HepG2 (cell line): ENCODE data around the gene DYTN. TPM values are rescaled to one million over a fixed set of nuclear protein-coding genes. Genes with fewer than 3 reads are reported as not detected.

Experiments
- BCL3 ChIP-seq: sonication (generic); formaldehyde crosslinking; IDR thresholded peaks from 2 replicates; pipeline ENCODE4 v1.5.1; 2020; ENCODE audit warnings: mild to moderate bottlenecking, missing genetic modification reagents, moderate library complexity
- CENPBD1 ChIP-seq: sonication (generic); formaldehyde crosslinking; IDR thresholded peaks from 2 replicates; pipeline ENCODE4 v1.8.0; 2022; ENCODE audit warnings: missing genetic modification reagents, low read depth, mild to moderate bottlenecking, borderline replicate concordance
- EEA1 ChIP-seq: sonication (generic); formaldehyde crosslinking; IDR thresholded peaks from 2 replicates; pipeline ENCODE4 v1.5.1; 2020; ENCODE audit warnings: mild to moderate bottlenecking, missing genetic modification reagents, borderline replicate concordance
- ETV6 ChIP-seq: sonication (generic); formaldehyde crosslinking; conservative IDR thresholded peaks from 2 replicates; pipeline ENCODE4 v1.4.0; 2020; ENCODE audit warnings: missing genetic modification reagents
- HDAC6 ChIP-seq: fragments of 200-600 bp; sonication (generic); IDR thresholded peaks from 2 replicates; pipeline ENCODE4 v1.7.0; 2017; ENCODE audit warnings: mild to moderate bottlenecking, antibody characterized with exemption, low read length, low read depth
- HOXA5 ChIP-seq: sonication (generic); formaldehyde crosslinking; IDR thresholded peaks from 2 replicates; pipeline ENCODE4 v1.4.0; 2020; ENCODE audit warnings: missing genetic modification reagents
- MED1 ChIP-seq: sonication (generic); formaldehyde crosslinking; IDR thresholded peaks from 2 replicates; pipeline ENCODE4 v1.4.0; 2020; ENCODE audit warnings: missing genetic modification reagents
- MIXL1 ChIP-seq: IDR thresholded peaks from 2 replicates; pipeline ENCODE4 v1.6.1; 2016
- MZF1 ChIP-seq: sonication (generic); formaldehyde crosslinking; IDR thresholded peaks from 2 replicates; pipeline ENCODE4 v1.8.1; 2023; ENCODE audit warnings: mild to moderate bottlenecking, missing genetic modification reagents, borderline replicate concordance
- REL ChIP-seq: sonication (generic); formaldehyde crosslinking; conservative IDR thresholded peaks from 2 replicates; pipeline ENCODE4 v1.8.0; 2022; ENCODE audit warnings: mild to moderate bottlenecking, missing genetic modification reagents, moderate library complexity
- USF2 ChIP-seq, 2 experiments: sonication (generic) in 1 of 2; formaldehyde crosslinking in 1 of 2; IDR thresholded peaks; 2 replicates each; pipeline versions ENCODE4 v1.5.1 to v1.6.1; 2011 to 2020; ENCODE audit warnings: borderline replicate concordance in 1 of 2, low read depth in 1 of 2, low read length in 1 of 2, mild to moderate bottlenecking in 1 of 2, missing genetic modification reagents in 1 of 2, moderate library complexity in 1 of 2
- ZFP1 ChIP-seq: IDR thresholded peaks from 2 replicates; pipeline ENCODE4 v1.6.1; 2016
- ZMYM3 ChIP-seq: sonication (generic); formaldehyde crosslinking; IDR thresholded peaks from 2 replicates; pipeline ENCODE4 v1.5.1; 2020; ENCODE audit warnings: mild to moderate bottlenecking, missing genetic modification reagents
- ZNF383 ChIP-seq: sonication (generic); formaldehyde crosslinking; IDR thresholded peaks from 2 replicates; pipeline ENCODE4 v1.4.0; 2020; ENCODE audit warnings: missing genetic modification reagents, mild to moderate bottlenecking, borderline replicate concordance
- ZNF530 ChIP-seq: sonication (generic); formaldehyde crosslinking; IDR thresholded peaks from 2 replicates; pipeline ENCODE4 v1.5.0; 2020; ENCODE audit warnings: low read depth, mild to moderate bottlenecking, missing genetic modification reagents
- ZNF556 ChIP-seq: sonication (generic); formaldehyde crosslinking; IDR thresholded peaks from 2 replicates; pipeline ENCODE4 v1.4.0; 2020; ENCODE audit warnings: mild to moderate bottlenecking, missing genetic modification reagents, borderline replicate concordance
- ZNF557 ChIP-seq: sonication (generic); formaldehyde crosslinking; IDR thresholded peaks from 2 replicates; pipeline ENCODE4 v1.4.0; 2020; ENCODE audit warnings: missing genetic modification reagents
- polyA plus RNA-seq, 8 experiments: library from polyadenylated mRNA; depleted of rRNA in 3 of 8; stranded (reverse) in 7 of 8; unstranded in 1 of 8; fragments of >200 nt; fragmentation: Illumina TruSeq in 4 of 8; extraction: Trizol in 4 of 8; gene quantifications; 2 replicates each; pipeline versions ENCODE4 v1.2.1 to v1.2.3, GENCODE V29; 2011 to 2016; ENCODE audit warnings: low read depth in 4 of 8, missing spikeins in 1 of 8, mixed read lengths in 1 of 8; ENCODE audit not compliant: insufficient read depth in 1 of 8
- total RNA-seq, 5 experiments: library from RNA; depleted of rRNA; stranded (reverse); fragments of >200 nt; fragmentation: Illumina TruSeq; extraction: Trizol; gene quantifications; 2 replicates each; pipeline ENCODE4 v1.2.3, GENCODE V29; 2016; ENCODE audit warnings: low read depth in 1 of 5
- TF ChIP-seq, protein P1 (sequence below), 2 experiments: fragments of 450-650 bp in 1 of 2; sonication (generic) in 1 of 2; formaldehyde crosslinking; IDR thresholded peaks; 2 replicates each; pipeline versions ENCODE4 v1.5.0 to v1.8.0; 2020 to 2022; ENCODE audit warnings: mild to moderate bottlenecking in 1 of 2, missing genetic modification reagents in 1 of 2
- TF ChIP-seq, protein P2 (sequence below): IDR thresholded peaks from 2 replicates; pipeline ENCODE4 v1.6.1; 2016; ENCODE audit warnings: mild to moderate bottlenecking
- TF ChIP-seq, protein P3 (sequence below): sonication (generic); formaldehyde crosslinking; IDR thresholded peaks from 2 replicates; pipeline ENCODE4 v1.9.0; 2021; ENCODE audit warnings: missing genetic modification reagents, borderline replicate concordance

DYTN gene
- total and polyA plus RNA-seq, 2 of the 13 experiments (the other 11 are each of a cell fraction or from before 2014, with no cell fraction given): not detected

DNA sequence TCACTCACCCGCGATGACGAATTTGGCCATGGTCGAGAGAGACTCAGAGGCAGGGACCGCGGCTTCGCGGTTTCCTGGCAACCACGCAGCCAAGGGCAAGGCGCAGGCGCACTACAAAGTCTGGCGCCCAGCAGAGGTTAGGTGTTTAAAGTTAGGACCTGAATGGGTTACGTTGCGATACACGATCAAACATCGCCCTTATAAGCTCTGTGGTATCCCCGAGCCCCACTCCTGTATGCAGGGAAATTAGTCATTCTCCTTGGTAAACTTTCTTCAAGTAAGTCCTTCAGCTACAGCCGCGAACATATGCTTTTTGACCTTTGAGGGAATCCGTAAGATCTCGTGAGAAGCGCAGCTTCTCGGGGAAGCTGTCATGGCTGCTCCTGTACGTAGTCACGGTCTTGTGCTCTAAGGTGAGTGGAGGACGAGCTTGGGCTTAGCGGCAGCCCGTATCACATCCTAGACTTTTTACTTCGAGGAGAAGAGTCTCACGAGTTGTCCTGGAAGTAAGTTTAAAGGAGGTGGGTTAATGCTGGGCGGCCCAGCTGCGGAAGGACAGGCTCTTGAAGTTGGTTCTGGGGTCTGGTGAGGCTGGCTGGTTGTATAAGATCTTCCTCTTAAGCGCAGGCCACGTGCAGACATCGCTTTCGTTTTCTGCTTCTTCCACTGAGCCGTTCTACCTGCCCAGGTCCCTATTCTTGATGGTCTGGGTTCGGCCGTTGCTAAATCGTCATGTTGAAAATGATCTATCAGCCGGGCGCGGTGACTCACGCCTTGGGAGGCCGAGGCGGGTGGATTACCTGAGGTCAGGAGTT lies 47.3 kb upstream of the DYTN start, which contains the start of the genes FASTKD2 and MDH1B (continued):
- TF ChIP-seq CENPBD1 (CRISPR knock-in tag) (no peak), EEA1 (0 out of 2 replicates have a peak, but pooled peaks have one; percentile 37), ETV6 (CRISPR knock-in tag) (no peak; the same call in 1 of the 2 replicates), ZFP1 (CRISPR knock-in tag) (peak; percentile 87), MIXL1 (CRISPR knock-in tag) (peak; percentile 55; the same call in 1 of the 2 replicates), ZNF530 (CRISPR knock-in tag) (no peak), MED1 (CRISPR knock-in tag) (peak; percentile 61; the same call in 1 of the 2 replicates), ZNF556 (CRISPR knock-in tag) (peak; percentile 90), HOXA5 (CRISPR knock-in tag) (peak; percentile 65; the same call in 1 of the 2 replicates), REL (no peak), ZMYM3 (CRISPR knock-in tag) (peak; percentile 68), MZF1 (CRISPR knock-in tag) (no peak), USF2 (IDR thresholded peaks at IDR 0.05; ENCODE audit: low read depth, low read length) (no peak), USF2 (CRISPR knock-in tag; IDR thresholded peaks at IDR 0.05; ENCODE audit: borderline replicate concordance) (peak; percentile 42; the same call in 1 of the 2 replicates), BCL3 (CRISPR knock-in tag) (no peak; the same call in 1 of the 2 replicates), ZNF557 (CRISPR knock-in tag) (no peak), ZNF383 (CRISPR knock-in tag) (no peak; the same call in 1 of the 2 replicates), HDAC6 (no peak)
- TF ChIP-seq, protein P1, sequence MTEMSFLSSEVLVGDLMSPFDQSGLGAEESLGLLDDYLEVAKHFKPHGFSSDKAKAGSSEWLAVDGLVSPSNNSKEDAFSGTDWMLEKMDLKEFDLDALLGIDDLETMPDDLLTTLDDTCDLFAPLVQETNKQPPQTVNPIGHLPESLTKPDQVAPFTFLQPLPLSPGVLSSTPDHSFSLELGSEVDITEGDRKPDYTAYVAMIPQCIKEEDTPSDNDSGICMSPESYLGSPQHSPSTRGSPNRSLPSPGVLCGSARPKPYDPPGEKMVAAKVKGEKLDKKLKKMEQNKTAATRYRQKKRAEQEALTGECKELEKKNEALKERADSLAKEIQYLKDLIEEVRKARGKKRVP (CRISPR knock-in tag; IDR thresholded peaks at IDR 0.05): peak in 1 of 2 experiments; percentile 64; a peak in 1 of 4 replicates
- TF ChIP-seq, protein P2, sequence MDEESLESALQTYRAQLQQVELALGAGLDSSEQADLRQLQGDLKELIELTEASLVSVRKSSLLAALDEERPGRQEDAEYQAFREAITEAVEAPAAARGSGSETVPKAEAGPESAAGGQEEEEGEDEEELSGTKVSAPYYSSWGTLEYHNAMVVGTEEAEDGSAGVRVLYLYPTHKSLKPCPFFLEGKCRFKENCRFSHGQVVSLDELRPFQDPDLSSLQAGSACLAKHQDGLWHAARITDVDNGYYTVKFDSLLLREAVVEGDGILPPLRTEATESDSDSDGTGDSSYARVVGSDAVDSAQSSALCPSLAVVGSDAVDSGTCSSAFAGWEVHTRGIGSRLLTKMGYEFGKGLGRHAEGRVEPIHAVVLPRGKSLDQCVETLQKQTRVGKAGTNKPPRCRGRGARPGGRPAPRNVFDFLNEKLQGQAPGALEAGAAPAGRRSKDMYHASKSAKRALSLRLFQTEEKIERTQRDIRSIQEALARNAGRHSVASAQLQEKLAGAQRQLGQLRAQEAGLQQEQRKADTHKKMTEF (CRISPR knock-in tag): peak; percentile 87
- TF ChIP-seq, protein P3, sequence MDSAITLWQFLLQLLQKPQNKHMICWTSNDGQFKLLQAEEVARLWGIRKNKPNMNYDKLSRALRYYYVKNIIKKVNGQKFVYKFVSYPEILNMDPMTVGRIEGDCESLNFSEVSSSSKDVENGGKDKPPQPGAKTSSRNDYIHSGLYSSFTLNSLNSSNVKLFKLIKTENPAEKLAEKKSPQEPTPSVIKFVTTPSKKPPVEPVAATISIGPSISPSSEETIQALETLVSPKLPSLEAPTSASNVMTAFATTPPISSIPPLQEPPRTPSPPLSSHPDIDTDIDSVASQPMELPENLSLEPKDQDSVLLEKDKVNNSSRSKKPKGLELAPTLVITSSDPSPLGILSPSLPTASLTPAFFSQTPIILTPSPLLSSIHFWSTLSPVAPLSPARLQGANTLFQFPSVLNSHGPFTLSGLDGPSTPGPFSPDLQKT (CRISPR knock-in tag): no peak
